ENCODE results near the gene SGMS2. TPM values are rescaled to one million over a fixed set of nuclear protein-coding genes. Genes with fewer than 3 reads are reported as not detected.

SGMS2 gene
- total RNA-seq = 153 and 221 TPM in 2 replicates

GRCh38 chr4:107824350-107825071 lies at the start of gene SGMS2:
SGMS2 (plus strand) TSS chr4:107824932; CDS start chr4:107895554, 70,622 bp downstream.

GRCh38 chr4:107930821-107931774 lies 106.4 kb downstream of the SGMS2 start, which contains the start of gene CYP2U1:
CYP2U1 (plus strand) TSS chr4:107931549; CDS start chr4:107931644, 95 bp downstream.

Other genes starting within 250 kb of the SGMS2 start
- 73.9 and 94.7 TPM in 2 replicates for gene PAPSS1, start 104.7 kb upstream of the SGMS2 start, total RNA-seq
- 5.8 and 29.3 TPM in 2 replicates for gene CYP2U1, start 106.6 kb downstream of the SGMS2 start, total RNA-seq
- gene HADH, start 165.0 kb downstream of the SGMS2 start, total RNA-seq = 7.3 and 15.3 TPM in 2 replicates